NCI-H1417 treated with DMSO at 0.1 percent for 48 hours (cell line): ENCODE measurements around the gene SND1.

Experiments
- DNase-seq: peaks from one replicate; lab custom pipeline; 2025; lab: John Stamatoyannopoulos, UW

The SND1 gene

DNA sequence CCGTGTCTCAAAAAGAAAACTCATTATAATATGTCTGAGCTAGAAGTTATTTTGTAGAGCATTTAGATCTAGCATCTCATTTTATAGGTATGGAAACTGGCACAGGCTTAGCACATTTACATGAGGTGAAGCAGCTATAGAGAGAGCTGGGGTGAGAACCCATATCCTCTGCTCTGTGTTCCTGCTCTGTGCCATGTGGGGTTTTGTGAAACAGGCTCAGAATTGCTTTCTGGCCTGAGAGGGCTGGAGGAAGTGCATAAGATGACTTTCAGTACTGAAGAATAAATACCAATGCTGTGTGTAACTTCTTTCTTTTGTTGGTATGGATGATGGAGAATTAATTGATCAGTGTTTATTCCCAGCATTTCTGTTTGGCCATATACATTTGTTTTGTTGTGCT is 220.1 kb downstream of the SND1 start:
- DNase-seq, result no peak

DNA sequence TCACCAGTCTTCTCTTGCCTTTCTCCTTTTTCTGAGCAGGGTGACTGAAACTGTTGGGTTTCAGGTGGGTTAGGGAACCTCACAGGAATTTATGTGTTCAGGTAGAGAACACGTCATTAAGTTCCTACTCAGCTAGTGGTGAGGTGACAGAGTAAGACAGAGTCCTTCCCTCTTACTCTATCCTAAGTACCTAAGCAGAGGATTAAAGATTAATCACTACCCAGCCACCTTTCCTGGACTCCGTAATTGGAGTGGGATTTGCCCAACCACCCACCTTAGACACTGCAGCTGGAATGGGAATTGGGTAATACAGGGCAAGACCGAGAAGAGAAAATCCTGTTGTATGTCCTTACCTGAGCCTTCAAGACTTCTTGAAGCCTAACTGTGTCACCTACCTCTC is 221.2 kb downstream of the SND1 start:
- DNase-seq, result no peak

DNA sequence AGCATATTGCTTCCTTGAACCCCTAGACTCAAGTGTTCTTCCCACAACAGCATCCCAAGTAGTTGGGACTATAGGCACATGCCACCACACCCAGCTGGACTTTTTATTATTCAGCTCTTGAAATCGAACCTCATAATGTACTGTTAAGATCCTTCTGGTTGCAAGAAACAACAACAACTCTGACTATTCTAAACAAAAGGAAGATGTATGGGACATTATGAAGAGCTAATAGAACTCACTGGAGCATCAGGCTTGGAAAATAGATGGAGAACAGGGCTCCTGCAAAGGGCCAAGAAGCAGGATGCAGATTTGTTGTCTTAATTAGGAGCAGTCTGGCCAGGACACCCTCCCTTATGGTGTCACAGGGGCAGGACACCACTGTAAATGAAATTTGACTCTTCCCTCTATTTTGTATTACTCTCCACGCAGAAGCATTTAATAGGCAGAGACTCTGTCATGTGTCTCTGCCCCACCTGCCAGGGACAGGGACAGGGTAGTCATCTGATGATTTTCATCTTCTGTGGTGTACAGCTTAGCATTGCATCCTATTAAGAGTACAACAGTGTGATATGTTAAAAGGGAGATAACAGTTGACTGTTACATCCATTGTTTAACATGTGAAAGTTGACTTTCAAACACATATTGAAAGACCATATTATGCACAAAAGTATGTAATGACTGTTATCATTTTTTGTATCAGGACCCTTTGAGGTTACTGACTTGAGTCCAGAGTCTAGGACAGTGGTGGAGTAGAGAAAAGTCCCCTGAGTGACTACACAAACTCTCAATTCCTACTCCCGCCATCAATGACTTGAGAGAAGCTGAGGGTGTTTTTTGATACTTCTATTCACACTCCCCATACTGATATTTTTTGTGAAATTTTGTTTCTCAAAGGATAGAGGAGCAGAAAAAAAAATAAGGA is 222.0 kb downstream of the SND1 start:
- DNase-seq, result no peak

DNA sequence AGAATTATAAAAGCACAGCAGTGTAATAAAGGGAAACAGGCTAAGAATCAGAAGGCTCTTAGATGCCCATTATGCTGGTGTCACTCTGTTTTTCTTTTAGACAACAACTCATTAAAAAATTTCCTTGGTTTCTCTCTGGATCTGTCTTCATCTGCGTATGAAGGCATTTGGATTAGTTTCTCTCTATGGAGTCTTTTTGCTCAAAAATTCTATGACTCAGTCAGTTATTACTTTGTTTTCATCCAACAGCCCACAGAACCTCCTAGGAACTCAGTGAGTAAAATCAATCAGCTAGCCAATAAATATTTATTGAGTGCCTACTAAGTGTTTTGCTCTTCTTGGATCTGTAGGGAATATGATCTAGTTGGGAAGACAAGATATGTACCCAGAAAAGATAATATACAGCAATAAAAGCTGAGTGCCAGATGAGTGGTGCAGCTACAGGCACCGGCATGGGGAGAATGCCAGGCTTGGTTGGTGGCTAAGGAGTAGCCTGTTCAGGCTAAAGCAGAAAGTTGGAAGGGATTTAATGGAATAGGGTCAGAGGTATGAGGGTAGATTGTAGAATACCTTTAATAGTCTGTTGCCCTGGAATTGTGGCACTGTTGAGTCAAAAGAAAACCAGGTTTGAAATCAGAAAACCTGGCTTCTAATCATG is 223.1 kb downstream of the SND1 start:
- no peak for DNase-seq

DNA sequence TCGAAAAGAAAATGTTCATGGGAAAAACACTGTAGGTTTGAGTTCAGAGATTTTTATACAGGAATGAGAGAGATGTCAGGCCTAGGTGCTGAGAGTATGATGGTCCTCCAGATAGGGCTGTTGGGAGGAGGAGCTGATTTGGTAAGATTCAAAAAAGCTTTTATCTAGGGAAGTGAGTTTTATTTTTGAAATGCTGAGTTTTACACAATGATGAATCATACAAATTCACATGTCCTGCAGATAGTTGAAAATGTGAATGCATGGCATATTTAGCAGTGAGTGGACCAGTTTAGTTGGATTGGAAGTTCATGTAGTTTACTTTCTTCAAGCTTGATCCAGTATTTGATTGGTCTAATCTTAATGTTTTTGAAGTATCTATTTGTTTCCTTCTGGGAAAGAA is 224.4 kb downstream of the SND1 start:
- DNase-seq, result no peak

DNA sequence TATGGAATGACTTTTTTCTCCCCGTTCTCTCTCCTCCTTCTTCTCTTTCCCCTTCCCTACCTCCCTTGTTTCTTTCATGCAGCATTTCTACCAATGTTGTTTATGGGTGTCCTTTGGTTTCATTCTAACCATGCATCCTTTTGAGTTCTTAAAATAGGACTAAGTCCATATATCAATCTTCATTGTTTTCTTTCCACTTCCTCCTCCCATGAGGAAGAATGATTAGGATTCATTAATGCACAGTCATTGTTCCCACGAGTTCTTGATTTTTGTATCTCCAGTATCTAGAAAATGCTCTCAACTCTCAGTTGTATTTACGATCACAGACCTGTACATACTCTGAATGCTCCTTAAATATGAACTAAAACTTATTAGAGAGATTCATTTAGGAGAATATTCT is 226.0 kb downstream of the SND1 start:
- DNase-seq, result no peak

DNA sequence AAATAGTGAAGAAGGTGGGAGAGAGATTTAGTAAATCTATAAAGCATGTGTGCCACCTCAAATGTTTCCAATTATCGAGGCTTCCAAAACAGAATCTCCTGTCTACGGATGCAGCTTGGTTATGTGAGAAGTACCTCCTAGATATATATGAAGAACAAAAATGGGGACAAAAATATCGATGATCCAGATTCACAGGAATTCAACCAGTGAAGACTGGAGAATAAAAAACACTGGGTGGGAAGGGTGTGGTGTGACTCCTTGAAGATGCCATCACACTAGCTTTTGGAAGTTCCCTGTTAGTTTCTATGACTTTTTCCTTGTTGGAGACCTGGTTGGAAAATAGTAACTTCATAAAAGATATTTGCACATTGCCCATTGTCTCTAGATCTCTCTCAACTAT is 226.8 kb downstream of the SND1 start:
- no peak for DNase-seq

DNA sequence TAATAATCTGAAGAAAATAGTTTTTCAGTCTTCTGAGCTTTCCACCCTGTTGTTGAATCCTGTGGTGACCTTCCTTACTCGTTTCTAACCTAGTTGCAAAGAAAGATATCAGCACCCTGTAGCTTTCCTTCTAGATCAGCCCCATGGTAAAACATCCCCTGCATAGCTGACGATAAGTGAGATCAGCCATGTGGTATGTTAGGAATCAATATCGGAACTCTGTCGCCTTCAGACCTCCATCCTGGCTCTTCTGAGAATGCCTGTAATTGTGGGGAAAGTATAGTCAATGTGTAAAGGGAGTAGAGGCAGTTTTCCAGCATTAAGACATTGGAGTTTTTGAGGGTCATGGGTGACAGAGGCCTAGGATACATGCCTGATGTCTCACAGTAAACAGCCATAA is 227.4 kb downstream of the SND1 start:
- DNase-seq, result no peak

DNA sequence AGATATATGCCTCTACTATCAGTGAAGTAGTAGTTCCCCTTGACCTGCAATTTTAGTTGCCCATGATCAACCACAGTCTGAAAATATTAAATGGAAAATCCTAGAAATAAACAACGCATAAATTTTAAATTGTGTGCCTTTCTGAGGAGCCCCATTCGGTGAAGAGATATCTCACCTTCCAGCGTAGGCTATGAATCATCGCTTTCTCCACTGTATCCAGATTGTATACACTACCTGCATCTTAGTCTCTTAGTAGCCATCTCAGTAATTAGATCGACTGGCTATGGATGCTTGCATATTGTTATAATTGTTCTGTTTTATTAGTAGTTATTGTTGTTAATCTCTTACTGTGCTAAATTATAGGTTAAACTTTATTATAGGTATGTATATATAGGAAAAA is 227.9 kb downstream of the SND1 start:
- no peak for DNase-seq

DNA sequence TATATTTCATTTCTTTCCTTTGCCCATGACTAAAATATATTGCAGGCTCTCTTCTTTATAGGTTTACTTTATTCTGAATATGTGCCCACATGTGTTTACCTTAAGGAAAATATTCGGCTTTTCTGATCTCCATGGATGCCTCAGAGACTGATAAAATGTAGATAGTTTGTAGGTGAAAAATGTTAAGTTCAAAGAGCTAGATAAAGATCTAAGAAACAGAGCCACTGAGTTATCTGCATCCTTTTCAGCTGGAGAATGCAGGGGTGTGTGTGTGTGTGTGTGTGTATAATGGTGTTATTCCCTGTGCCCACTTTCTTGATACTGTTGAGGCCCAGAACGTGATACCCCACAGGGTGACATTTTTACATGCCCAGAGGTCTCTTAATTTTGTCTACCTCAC is 228.5 kb downstream of the SND1 start:
- DNase-seq, result no peak

DNA sequence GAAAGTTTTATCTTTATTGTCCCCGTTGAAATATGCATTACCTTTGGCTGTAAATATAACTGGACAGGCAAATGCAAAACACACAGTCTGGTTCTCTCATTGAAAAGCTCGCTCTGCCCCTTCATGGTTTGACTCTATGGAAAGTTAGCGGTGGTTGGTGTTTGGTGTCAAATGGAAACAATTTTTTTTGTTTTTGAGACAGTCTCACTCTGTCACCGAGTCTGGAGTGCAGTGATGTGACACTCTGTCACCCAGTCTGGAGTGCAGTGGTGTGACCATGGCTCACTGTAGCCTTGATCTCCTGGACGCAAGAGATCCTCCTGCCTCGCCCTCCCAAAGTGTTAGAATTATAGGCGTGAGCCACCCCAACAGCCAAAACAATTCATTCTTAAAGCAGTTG is 229.6 kb downstream of the SND1 start:
- no peak for DNase-seq

DNA sequence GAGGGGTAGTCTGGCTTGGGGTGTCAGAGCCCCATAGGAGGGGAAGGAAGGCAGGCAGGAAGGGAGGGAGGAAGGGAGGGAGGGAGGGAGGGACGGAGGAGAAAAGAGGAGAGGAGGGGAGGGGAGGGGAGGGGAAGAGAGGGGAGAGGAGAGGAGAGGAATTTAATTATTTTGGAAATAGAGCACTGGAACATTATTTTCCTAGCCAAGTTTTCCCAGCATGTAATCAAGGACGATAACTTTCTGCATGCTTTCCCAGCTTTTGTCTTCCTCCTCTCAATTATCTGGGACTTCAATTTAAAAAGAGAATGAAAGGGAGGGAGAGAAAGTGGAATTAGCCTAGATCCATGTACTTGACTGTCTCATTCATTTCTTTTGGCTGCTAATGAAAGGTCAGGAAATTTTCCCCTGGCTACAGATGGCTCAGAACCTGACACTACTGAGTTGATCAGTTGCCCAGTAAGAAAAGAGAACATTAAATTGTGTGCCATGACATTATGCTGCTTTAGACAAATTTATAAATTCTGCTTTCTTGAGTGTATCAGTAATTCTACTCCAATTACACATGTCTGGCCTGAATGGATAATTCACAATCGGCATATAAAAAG is 230.4 kb downstream of the SND1 start:
- DNase-seq, result no peak

DNA sequence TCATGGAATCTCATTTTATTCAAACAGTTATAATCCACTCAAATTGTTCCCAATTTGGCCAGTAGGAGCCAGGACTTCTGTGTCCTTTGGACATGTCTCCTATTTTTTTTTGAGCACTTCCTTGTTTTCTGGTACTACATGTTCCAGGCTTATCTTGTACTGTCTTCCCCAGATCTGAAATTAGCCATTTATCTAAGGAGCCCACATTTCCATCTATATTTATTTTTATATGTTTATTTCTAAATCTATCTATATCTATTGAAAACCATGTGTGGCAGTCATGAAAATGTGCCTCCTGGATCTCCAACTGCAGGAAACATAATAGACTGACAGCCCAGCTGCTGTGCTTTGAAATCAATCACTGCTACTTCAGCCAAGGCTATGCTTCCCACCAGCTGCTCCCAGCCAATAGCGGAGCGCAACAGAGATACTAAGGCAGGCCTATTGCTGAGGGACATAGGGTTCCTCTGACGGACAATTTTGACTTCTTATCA is 232.1 kb downstream of the SND1 start:
- no peak for DNase-seq

DNA sequence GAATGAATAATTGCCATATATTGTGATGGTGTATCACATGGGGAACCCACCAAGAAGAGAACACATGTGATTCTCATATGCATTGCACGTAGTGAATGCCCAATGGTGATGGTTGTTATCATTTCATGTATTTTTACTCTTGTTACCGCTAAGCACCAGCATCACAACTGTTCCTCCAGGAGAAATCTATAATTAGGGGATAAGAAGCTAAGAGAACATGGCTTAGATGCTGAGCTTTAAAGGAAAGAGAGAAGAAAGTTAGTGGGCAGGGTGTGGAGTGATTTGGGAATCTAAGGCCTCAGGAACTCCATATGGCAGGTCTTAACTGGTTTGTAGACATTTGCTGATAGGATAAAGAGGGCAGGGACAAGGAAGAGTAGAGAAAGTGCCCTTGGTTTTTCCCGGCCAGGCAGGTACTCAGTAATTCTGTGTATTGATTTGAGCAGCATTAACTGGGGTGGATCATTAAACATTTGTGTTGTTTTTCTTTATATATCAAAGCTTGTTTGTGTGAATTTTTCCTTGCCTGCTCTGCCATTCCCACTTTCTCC is 233.3 kb downstream of the SND1 start:
- DNase-seq, result no peak

DNA sequence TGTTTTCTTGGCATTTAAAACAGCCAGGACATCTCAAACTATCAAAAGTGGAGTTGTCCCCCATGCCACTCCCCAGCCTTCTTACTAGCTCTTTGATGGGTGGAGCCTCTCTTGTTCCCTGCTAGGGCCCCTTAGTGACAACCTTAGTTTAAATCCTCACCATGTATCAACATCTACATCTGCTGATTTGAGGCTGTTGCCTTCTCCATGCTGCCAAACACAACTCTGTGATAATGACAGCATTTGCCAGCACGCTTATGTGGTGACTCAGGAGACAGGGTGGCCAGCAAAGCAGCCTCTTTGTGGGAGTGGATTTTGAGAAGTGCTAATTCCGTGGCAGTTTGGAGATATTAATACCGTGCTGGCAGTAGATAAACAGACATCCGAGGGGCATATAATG is 233.8 kb downstream of the SND1 start:
- no peak for DNase-seq

DNA sequence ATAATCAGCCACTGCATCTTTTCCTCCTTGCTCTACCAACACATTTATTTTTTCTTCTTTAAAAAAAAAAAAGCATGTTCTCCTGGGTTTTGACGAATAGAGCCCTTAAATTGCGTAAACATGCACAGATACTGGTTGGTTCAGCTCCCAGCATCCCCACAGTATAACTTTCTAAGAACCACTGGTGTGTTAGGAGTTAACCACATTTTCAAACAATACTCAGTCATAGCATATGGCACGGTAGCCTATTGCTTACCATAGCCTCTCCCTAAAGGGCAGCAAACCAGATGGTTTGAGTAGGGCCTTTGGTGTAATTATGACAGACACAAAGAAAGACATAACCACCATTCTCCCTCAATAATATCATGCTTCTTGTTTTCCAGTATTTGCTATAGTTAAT is 234.3 kb downstream of the SND1 start:
- no peak for DNase-seq

DNA sequence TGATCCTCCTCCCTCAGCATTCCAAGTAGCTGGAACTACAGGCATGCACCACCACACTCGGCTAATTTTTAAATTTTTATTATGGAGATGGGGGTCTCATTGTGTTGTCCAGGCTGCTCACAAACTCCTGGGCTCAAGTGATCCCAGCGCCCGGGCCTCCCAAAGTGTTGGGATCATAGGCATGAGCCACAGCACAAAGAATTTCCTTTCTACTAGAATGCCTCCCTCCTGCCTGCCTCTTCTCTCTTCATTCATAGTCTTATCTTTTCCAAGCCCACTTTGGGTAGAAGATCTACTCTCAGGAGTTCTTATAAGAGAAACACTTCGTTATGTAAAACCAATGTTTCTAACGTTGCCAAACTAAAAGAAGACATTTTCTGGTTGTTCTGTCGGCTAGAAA is 235.1 kb downstream of the SND1 start:
- no peak for DNase-seq

DNA sequence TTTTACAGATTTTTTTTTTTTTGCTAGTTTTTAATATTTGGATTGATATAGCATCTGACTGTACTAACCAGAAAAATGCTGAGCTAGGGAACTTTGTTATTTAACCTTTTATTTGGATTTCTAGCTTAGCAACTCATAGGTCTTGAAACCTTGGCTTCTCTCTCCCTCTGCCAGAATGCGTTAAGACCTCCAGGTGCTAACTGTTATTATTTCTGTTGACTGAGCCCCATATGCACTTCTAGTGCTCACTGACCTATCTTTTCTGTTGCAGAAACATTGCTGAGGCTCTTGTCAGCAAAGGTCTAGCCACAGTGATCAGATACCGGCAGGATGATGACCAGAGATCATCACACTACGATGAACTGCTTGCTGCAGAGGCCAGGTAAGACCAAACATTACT is 235.6 kb downstream of the SND1 start:
- no peak for DNase-seq

DNA sequence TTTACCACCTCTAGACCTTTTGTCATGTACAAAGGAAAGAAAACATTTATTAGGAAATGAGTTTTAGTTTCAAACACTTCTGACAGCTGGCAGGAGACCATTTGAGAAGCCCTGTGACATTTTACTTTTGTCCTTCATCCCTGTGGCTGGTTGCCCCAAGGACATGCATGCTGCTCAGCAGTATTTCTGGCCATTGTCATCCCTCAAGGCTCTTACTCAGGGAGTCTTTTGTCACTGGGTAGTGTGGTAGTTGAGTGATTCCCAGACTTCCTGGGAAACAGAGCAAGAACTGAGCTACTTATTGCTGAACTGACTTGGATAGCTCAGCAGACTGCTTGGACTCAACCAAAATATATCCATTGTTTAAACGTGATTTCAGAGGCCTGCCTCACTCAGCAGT is 236.4 kb downstream of the SND1 start:
- DNase-seq, result no peak

DNA sequence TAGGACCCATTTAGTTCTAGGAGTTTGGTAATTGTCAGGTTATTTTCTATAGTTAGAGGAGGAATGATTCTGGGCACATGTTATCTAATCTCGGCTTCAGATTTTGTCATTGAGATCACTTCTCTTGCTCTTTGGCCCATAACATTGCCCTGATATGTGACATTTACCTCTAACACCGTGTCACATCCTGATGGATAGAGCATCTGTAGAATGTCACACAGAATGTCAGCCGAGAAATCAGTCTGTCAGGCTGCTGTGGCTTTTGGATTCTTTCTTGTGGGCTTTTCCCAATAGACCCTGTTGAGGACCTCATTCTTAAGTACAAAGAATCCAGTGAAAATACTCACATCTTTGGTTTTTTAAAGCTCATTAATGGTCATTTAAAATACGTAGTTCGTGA is 236.8 kb downstream of the SND1 start:
- DNase-seq, result no peak

DNA sequence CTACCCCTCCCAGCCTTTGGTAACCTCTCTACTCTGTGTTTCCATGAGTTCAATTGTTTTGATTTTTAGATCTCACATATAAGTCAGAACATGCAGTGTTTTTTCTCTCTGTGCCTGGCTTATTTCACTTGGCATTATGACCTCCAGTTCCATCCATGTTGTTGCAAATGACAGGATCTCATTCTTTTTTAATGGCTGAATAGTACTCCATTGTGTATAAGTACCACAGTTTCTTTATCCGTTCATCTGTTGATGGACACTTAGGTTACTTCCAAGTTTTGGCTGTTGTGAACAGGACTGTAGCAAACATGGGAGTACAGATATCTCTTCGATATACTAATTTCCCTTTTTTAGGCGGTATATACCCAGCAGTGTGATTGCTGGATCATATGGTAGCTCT is 237.7 kb downstream of the SND1 start:
- no peak for DNase-seq

DNA sequence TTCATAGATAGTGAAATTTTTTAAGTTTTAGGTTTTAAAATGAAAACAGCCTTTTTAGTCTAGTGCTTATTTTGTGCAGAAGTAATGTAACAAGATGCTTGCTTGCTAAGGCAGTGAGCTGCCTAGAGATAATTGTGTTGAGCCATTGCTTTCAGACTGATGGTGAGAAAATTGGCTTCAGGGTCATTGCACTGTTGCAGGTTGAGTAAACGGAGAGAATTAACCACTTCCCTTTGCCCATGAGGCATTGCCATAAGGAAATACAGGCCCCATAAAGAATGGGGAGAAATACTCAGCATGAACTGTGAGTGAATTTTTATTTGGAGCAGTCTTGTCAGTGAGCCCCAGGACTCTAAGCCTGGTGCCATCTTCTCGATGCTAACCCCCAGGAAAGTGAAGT is 238.7 kb downstream of the SND1 start:
- no peak for DNase-seq

DNA sequence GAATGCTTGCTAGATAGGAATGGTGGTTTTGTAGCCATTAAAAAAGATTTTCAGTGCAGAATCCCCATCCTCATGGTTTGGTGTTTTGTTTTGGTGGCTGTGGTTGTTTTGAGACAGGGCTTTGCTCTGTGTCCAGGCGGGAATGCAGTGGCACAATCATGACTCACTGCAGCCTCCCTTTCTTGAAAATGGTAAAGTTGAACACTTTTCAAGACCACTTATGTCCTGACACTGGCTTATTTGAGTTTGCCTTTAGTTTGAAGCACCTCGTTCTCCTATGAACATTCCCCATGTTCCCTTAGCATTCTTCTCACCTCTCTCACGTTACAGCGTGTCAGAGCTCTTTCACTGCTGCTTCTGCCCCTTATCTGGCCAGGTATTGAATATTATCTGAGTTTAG is 239.2 kb downstream of the SND1 start:
- DNase-seq, result no peak
